SIG-M5 (cell line): Measurements from ENCODE around the gene ANO7.
A peak's percentile ranks its signal among the peaks of the same experiment; 100 is the strongest.

Experiments used
- DNase-seq: peaks from one replicate; lab custom pipeline; 2025; lab: John Stamatoyannopoulos, UW

The ANO7 gene

GRCh38 chr2:241188361-241189092 is at the start of gene ANO7:
Gene ANO7 (plus strand): TSS chr2:241188677. CDS start chr2:241190064, 1,387 bp downstream.
- no peak for DNase-seq

GRCh38 chr2:241139531-241140444 is 48.7 kb upstream of the ANO7 start:
- DNase-seq, result no peak

GRCh38 chr2:241140445-241140840 is 48.0 kb upstream of the ANO7 start:
- DNase-seq, result no peak

- DNase-seq, result no peak
Observed at GRCh38 chr2:241141214-241141770, 47.2 kb upstream of the ANO7 start.

GRCh38 chr2:241142063-241142462 is 46.4 kb upstream of the ANO7 start:
- no peak for DNase-seq

GRCh38 chr2:241142593-241142992 is 45.9 kb upstream of the ANO7 start:
- DNase-seq, result no peak

GRCh38 chr2:241146286-241146685 is 42.2 kb upstream of the ANO7 start:
- DNase-seq, result no peak

- no peak for DNase-seq
Observed at GRCh38 chr2:241147336-241147735, 41.1 kb upstream of the ANO7 start.

- no peak for DNase-seq
Observed at GRCh38 chr2:241148239-241148638, 40.2 kb upstream of the ANO7 start.

GRCh38 chr2:241148891-241149674 is 39.4 kb upstream of the ANO7 start, which contains the start of gene PASK:
Gene PASK (minus strand): TSS chr2:241149472. CDS start chr2:241143032, 6,440 bp downstream.
- peak; percentile 96 for DNase-seq

GRCh38 chr2:241149675-241149924 is 38.9 kb upstream of the ANO7 start:
- DNase-seq, result no peak

GRCh38 chr2:241149925-241150659 is 38.4 kb upstream of the ANO7 start, which contains the start of gene PPP1R7:
Gene PPP1R7 (plus strand): TSS chr2:241150467. CDS start chr2:241150496, 29 bp downstream.
- DNase-seq, result peak; percentile 75

- no peak for DNase-seq
Observed at GRCh38 chr2:241150660-241151530, 37.6 kb upstream of the ANO7 start.

GRCh38 chr2:241151934-241152660 is 36.4 kb upstream of the ANO7 start:
- DNase-seq, result no peak

- no peak for DNase-seq
Observed at GRCh38 chr2:241153616-241154015, 34.9 kb upstream of the ANO7 start.

- DNase-seq, result no peak
Observed at GRCh38 chr2:241154915-241155314, 33.6 kb upstream of the ANO7 start.

GRCh38 chr2:241155936-241156335 is 32.5 kb upstream of the ANO7 start:
- DNase-seq, result no peak

- no peak for DNase-seq
Observed at GRCh38 chr2:241156971-241157441, 31.5 kb upstream of the ANO7 start.

GRCh38 chr2:241157841-241158545 is 30.5 kb upstream of the ANO7 start:
- no peak for DNase-seq
